ENCODE measurements around the gene MCOLN2. TPM values are rescaled to one million over a fixed set of nuclear protein-coding genes. Genes with fewer than 3 reads are reported as not detected.

Gene MCOLN2
- total and polyA plus RNA-seq, 2 donors, result 0.43 to 0.90 TPM

- Histone ChIP-seq H3K4me3 (ENCODE audit: low read depth, low read length) (no peak overlapping the region), H3K4me1 (ENCODE audit: insufficient read depth) (no peaks in the 10 kb centered on the region), H3K27ac (ENCODE audit: low read depth) (no peak overlapping the region), H3K36me3 (ENCODE audit: insufficient read depth) (no peaks in the 10 kb centered on the region)
- DNase-seq (ENCODE audit: extremely low spot score), result no peak
Measured at GRCh38 chr1:84888753-84889152, 108.2 kb downstream of the MCOLN2 start.

GRCh38 chr1:84887261-84887934 is 109.5 kb downstream of the MCOLN2 start:
- Histone ChIP-seq H3K27ac (ENCODE audit: low read depth) (no peak overlapping the region), H3K4me3 (ENCODE audit: low read depth, low read length) (no peak overlapping the region), H3K4me1 (ENCODE audit: insufficient read depth) (no peaks in the 10 kb centered on the region), H3K36me3 (ENCODE audit: insufficient read depth) (no peaks in the 10 kb centered on the region)
- WGBS, result 81% methylated on average over 4 of the region's 4 CpGs
- no peak for DNase-seq (ENCODE audit: extremely low spot score)

GRCh38 chr1:84885469-84885868 is 111.4 kb downstream of the MCOLN2 start:
- Histone ChIP-seq H3K36me3 (ENCODE audit: insufficient read depth) (no peaks in the 10 kb centered on the region), H3K4me1 (ENCODE audit: insufficient read depth) (no peaks in the 10 kb centered on the region), H3K4me3 (ENCODE audit: low read depth, low read length) (no peak overlapping the region), H3K27ac (ENCODE audit: low read depth) (no peak overlapping the region)
- DNase-seq (ENCODE audit: extremely low spot score), result no peak
- WGBS, result 69% methylated on average over 2 of the region's 2 CpGs

- H3K4me1 ChIP-seq (ENCODE audit: insufficient read depth), result no peaks in the 10 kb centered on the region
- H3K27ac ChIP-seq (ENCODE audit: low read depth), result no peak overlapping the region
- H3K4me3 ChIP-seq (ENCODE audit: low read depth, low read length), result no peak overlapping the region
- no peaks in the 10 kb centered on the region for H3K36me3 ChIP-seq (ENCODE audit: insufficient read depth)
- no peak for DNase-seq (ENCODE audit: extremely low spot score)
- 76% methylated on average over 7 of the region's 7 CpGs for WGBS
Measured at GRCh38 chr1:84884671-84885389, 112.1 kb downstream of the MCOLN2 start.

GRCh38 chr1:84883286-84883685 is 113.6 kb downstream of the MCOLN2 start:
- H3K4me3 ChIP-seq (ENCODE audit: low read depth, low read length), result no peak overlapping the region
- no peak for DNase-seq (ENCODE audit: extremely low spot score)
- H3K4me1 ChIP-seq (ENCODE audit: insufficient read depth), result no peaks in the 10 kb centered on the region

GRCh38 chr1:84877592-84877991 is 119.3 kb downstream of the MCOLN2 start:
- Histone ChIP-seq H3K27ac (ENCODE audit: low read depth) (no peak overlapping the region), H3K4me1 (ENCODE audit: insufficient read depth) (no peaks in the 10 kb centered on the region), H3K4me3 (ENCODE audit: low read depth, low read length) (no peak overlapping the region), H3K36me3 (ENCODE audit: insufficient read depth) (no peaks in the 10 kb centered on the region)
- no peak for DNase-seq (ENCODE audit: extremely low spot score)
- 72% methylated on average over 4 of the region's 4 CpGs for WGBS

More at GRCh38 chr1:84883286-84883685, 113.6 kb downstream of the MCOLN2 start:
- Histone ChIP-seq H3K27ac (ENCODE audit: low read depth) (no peak overlapping the region), H3K36me3 (ENCODE audit: insufficient read depth) (no peaks in the 10 kb centered on the region)

GRCh38 chr1:84876353-84876752 is 120.6 kb downstream of the MCOLN2 start:
- no peaks in the 10 kb centered on the region for H3K36me3 ChIP-seq (ENCODE audit: insufficient read depth)
- no peak overlapping the region for H3K4me3 ChIP-seq (ENCODE audit: low read depth, low read length)
- no peaks in the 10 kb centered on the region for H3K4me1 ChIP-seq (ENCODE audit: insufficient read depth)
- no peak overlapping the region for H3K27ac ChIP-seq (ENCODE audit: low read depth)
- 92% methylated on average over 5 of the region's 5 CpGs for WGBS
- no peak for DNase-seq (ENCODE audit: extremely low spot score)

Other genes with a start within 250 kb of the MCOLN2 start
- 12.8 TPM for gene LPAR3, start 103.9 kb downstream of the MCOLN2 start, total RNA-seq
- 1.6 TPM for gene LPAR3, start 103.9 kb downstream of the MCOLN2 start, polyA plus RNA-seq
- 3.0 TPM for gene MCOLN3, start 51.4 kb upstream of the MCOLN2 start, total RNA-seq
- gene MCOLN3, start 51.4 kb upstream of the MCOLN2 start, polyA plus RNA-seq, result 0.67 TPM
- 54.0 TPM for gene SYDE2, start 203.9 kb upstream of the MCOLN2 start, total RNA-seq
- gene SYDE2, start 203.9 kb upstream of the MCOLN2 start, polyA plus RNA-seq, result 6.7 TPM